NCI-H146 treated with DMSO at 0.1 percent for 48 hours (cell line): ENCODE measurements around the gene ZNF385D.

Experiments
- DNase-seq: peaks from one replicate; lab custom pipeline; 2025; ENCODE audit not compliant: unreplicated experiment; lab: John Stamatoyannopoulos, UW

ZNF385D gene

GRCh38 chr3:21618695-21619094 lies 132.3 kb downstream of the ZNF385D start:
- no peak for DNase-seq

DNA sequence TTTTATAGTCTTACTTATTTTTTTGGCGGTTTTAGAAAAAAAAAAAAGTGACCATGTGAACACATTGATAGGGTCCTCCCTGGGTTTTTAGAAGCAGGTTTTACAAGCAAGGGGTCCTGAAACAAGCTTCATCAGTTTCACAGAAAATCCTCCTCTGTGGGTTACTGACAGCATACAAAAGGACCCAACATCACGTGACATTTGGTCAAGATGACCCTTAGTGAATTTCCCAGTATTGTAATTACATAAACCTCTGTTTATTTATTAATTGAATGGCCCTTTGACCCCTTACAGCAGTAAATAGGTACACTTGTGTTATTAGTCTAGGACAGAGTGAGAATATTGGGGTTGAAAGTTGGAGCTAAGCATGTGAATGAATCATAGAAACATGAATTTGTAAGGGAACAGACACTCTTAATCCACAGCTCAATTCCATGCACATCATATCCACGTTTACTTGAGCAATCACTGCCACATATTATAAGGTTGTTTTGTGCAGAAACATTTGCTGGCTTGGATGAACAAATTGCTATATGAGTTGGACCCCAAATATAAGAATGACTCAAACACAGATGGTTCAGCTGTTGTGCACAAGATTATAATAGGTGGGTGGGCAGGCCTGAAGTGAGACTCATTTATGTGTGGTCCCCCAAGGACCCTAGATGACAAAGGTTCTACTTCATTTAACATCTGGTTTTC lies 137.5 kb downstream of the ZNF385D start:
- DNase-seq = no peak

- no peak for DNase-seq
Observed at GRCh38 chr3:21601178-21601577, 149.8 kb downstream of the ZNF385D start.

GRCh38 chr3:21599890-21600289 lies 151.1 kb downstream of the ZNF385D start:
- DNase-seq = no peak

GRCh38 chr3:21592828-21593227 lies 158.2 kb downstream of the ZNF385D start:
- no peak for DNase-seq

- DNase-seq = no peak
Observed at GRCh38 chr3:21587894-21588293, 163.1 kb downstream of the ZNF385D start.

GRCh38 chr3:21585216-21585740 lies 165.7 kb downstream of the ZNF385D start:
- DNase-seq = no peak

DNA sequence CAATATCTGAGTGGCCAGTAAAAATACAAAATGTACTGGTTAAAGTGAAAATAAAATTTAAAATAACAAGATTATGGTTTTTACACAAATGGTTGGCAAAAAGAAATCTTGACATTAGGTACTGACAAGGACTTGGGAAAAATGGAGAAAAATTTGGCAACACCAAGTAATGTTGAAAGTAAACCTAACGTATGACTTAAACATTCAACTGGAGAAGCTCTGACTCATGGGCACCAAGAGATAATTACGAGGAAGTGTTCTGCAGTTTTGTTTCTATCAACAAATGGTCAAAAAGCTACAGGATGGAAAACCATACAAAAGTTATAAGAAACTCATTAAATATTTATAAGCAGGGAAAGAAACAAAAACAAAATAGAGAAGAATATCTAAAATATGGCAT lies 177.7 kb downstream of the ZNF385D start:
- no peak for DNase-seq

GRCh38 chr3:21564531-21564930 lies 186.5 kb downstream of the ZNF385D start:
- DNase-seq = no peak

DNA sequence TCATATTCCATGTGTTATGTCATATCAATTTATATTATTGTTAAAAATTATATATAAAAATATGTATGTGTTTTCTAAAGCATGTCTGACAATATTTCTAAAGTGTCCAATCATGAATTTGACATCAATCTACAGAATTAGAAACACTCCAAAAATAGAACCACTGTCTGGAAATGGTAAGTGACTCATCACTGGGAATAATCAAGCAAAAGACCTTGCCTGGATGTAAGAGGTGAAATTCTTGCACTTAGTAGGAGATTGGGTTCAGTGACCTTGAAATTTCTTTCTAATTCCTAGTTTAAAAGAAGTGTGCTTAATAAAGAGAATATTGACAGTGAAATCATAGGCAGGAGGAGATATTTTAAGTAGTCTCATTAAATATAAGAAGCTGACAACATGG lies 188.8 kb downstream of the ZNF385D start:
- DNase-seq = no peak

DNA sequence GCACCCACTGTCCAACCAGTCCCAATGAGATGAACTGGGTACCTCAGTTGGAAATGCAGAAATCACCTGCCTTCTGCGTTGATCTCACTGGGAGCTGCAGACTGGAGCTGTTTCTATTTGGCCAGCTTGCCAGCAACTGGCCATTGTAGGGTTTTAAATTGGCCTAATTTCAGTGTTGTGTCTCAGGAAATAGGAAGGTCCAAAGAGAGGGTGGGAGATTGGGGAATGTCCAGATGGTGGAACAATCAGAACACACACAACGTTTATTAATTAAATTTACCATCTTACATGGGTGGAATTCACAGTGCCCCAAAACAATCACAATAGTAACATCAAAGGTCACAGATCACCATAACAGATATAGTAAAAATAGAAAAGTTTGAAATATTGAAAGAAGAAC lies 189.5 kb downstream of the ZNF385D start:
- no peak for DNase-seq

GRCh38 chr3:21551019-21551418 lies 200.0 kb downstream of the ZNF385D start:
- DNase-seq = no peak

DNA sequence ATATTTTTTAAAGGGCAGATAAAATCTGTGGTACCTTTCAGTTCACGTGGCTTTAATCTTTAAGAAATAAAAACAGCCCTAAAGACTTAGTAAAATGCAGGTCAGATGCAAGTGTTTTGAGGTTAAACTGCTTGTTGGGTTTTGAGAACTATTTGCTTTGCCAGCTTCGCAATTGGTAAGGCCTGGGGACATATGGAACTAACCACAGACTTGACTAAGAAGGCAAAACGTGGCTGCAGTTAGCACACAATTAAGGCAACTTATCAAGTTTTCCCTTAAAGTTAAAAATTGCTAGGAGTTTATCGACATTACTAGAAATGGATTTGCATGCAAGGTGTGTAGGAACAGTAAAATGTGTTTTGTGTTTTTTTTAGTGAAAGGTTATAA lies 206.9 kb downstream of the ZNF385D start:
- no peak for DNase-seq

- DNase-seq = no peak
Observed at GRCh38 chr3:21543380-21544075, 207.5 kb downstream of the ZNF385D start.

DNA sequence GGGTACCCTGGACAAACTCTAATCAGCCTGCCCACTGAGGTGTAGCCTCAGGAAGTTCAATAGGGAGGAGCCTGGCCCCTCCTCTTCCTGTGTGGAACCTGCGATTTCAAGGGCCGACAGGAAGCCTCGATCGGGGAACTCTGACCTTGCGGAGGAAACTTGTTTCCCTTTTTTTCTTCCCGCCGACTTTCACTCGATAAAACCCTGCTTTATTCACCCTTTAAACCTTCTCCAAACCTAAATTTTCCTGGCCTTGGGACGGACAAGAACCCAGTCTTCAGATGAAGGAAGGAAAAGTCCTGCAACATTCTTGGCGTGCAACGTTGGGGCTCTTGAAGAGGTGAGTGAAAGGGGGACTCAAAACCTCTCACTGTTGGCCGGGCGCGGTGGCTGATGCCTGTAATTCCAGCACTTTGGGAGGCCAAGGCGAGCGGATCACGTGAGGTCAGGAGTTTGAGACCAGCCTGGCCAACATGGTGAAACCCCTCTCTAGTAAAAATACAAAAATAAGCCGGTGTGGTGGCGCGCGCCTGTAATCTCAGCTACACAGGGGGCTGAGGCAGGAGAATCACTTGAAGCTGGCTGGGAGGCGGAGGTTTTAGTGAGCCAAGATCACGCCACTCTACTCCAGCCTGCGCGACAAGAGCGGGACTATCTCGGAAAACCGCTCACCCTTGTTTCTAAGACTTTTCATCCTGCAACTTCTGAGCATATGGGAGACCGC lies 208.2 kb downstream of the ZNF385D start:
- DNase-seq = no peak

DNA sequence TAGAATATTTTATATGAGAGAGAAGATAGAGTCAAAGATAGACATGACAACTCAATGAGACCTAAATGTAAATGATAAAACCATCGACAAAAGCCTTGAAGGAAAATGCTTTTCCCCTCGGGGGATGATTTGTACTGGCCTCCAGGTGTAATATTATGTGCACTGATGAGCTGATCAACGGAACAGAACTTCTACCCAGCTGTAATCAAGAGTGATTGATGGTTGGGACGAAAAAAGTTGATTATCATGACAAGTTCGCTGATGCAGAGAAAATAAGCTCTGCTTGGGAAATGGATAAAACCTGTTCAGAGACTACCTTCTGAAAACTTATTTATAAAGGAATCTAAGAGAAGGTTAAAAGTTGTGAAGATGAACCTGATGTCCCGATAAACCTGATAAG lies 210.7 kb downstream of the ZNF385D start:
- DNase-seq = no peak

- DNase-seq = no peak
Observed at GRCh38 chr3:21534462-21534861, 216.5 kb downstream of the ZNF385D start.

GRCh38 chr3:21533002-21533401 lies 218.0 kb downstream of the ZNF385D start:
- no peak for DNase-seq

DNA sequence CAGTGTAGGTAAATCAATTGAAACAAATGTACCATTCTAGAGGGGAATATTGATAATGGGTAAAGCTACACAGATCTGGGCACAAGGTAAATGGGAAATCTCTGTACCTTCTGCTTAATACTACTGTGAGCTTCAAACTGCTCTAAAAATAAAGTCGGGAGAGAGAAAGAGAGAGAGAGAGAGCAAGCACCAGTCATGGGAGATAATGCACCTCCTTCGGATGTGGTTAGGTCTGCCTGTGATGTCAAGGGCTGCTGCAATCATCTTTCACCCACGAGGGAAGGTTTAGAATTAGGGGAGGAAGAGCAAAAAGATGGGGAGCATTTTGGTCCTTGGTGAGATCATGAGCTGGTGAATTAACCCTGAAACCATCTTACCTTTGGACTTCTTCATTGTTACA lies 219.1 kb downstream of the ZNF385D start:
- DNase-seq = no peak

DNA sequence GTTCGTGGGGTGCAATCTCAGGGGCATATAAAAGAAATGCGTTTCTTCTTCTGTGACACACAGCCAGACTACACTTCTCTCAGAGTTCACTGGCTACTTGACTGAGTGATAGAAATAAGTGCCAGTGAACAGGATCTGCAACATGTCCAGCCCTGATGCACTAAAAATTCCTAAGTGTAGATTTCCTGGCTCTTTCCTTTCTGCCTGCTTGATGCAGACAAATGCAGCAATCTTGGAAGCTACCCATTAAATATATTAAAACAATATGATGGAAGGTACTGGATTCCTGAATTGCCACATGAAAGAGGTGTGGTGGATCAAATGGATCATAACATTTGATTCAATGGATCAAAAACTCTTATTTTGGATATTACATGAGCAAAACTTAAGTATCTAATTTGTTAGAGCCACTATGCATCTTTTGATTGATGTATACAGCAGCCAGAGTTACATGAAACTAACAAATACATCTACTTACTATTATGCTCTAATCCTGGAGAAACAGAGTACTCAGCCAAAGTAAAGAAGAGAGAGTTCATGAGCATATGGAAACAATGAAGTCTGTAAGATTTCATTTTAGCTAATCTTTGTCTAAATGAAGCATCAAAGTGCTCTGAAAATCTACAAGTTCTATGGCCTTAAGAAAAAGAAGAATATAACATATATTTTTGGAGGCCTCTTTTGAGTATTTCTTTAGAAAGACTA lies 222.6 kb downstream of the ZNF385D start:
- DNase-seq = no peak

GRCh38 chr3:21526461-21526860 lies 224.5 kb downstream of the ZNF385D start:
- no peak for DNase-seq
